ENCODE data around the gene TTC21A.
"Not testable (repeated sequence)": the region's sequence is repeated elsewhere in the genome, so short reads cannot be mapped to it uniquely, and the experiment has no call there.

TTC21A gene, protein sequence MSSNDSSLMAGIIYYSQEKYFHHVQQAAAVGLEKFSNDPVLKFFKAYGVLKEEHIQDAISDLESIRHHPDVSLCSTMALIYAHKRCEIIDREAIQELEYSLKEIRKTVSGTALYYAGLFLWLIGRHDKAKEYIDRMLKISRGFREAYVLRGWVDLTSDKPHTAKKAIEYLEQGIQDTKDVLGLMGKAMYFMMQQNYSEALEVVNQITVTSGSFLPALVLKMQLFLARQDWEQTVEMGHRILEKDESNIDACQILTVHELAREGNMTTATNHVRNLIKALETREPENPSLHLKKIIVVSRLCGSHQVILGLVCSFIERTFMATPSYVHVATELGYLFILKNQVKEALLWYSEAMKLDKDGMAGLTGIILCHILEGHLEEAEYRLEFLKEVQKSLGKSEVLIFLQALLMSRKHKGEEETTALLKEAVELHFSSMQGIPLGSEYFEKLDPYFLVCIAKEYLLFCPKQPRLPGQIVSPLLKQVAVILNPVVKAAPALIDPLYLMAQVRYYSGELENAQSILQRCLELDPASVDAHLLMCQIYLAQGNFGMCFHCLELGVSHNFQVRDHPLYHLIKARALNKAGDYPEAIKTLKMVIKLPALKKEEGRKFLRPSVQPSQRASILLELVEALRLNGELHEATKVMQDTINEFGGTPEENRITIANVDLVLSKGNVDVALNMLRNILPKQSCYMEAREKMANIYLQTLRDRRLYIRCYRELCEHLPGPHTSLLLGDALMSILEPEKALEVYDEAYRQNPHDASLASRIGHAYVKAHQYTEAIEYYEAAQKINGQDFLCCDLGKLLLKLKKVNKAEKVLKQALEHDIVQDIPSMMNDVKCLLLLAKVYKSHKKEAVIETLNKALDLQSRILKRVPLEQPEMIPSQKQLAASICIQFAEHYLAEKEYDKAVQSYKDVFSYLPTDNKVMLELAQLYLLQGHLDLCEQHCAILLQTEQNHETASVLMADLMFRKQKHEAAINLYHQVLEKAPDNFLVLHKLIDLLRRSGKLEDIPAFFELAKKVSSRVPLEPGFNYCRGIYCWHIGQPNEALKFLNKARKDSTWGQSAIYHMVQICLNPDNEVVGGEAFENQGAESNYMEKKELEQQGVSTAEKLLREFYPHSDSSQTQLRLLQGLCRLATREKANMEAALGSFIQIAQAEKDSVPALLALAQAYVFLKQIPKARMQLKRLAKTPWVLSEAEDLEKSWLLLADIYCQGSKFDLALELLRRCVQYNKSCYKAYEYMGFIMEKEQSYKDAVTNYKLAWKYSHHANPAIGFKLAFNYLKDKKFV (N-terminal part only)

DNA sequence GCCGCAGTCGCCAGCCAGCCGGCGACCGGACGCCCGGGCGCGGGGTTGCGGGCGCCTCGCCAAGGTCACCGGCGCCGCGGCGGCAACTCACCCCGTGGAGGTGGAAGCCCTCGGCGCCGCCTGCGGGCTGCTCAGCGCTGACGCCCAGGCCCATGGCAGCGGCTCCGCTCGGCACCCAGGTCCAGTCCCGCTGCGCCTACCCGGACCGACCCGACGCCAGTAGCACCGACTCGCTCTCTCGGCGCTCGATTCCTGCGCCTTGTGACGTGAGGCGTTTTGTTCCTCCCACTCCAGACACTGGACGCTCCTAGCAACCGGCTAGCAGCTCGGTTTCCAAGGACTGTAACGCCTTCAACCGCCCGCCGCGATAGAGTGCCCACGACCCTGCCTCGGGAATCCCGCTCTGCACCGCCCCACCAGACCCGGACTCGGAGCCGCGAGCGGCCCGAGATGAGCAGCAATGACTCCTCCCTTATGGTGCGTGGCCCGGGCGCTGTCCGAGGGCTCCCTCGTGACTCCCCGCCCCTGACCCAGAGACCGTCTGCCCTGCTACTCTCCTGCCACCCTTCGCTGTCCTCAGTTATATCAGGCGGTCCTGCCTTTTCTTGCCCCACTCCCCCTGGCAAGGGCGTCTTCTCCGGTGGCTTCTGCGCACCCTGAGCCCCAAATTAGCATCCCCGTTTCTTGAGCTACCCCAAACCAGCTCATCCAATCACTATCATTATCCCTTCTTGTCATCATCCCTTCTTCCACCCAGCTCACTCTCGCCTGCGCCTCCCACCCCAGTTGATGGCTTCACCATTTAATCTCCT is at the start of gene TTC21A, which contains the start of gene GORASP1:
TSS of gene TTC21A (plus strand) at position 293 of the 812 bp plus-strand sequence. CDS start at position 451, 158 bp downstream.
TSS of gene GORASP1 (minus strand) at position 240 of the 812 bp plus-strand sequence. CDS start at position 154, 86 bp downstream.
- DNase-seq = peak; percentile 77

DNA sequence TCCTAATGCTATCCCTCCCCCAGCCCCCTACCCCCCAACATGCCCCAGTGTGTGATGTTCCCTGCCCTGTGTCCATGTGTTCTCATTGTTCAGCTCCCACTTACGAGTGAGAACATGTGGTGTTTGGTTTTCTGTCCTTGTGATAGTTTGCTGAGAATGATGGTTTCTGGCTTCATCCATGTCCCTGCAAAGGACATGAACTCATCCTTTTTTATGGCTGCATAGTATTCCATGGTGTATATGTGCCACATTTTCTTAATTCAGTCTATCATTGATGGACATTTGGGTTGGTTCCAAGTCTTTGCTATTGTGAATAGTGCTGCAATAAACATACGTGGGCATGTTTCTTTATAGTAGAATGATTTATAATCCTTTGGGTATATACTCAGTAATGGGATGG is 46.3 kb upstream of the TTC21A start:
- not testable (repeated sequence) for DNase-seq

DNA sequence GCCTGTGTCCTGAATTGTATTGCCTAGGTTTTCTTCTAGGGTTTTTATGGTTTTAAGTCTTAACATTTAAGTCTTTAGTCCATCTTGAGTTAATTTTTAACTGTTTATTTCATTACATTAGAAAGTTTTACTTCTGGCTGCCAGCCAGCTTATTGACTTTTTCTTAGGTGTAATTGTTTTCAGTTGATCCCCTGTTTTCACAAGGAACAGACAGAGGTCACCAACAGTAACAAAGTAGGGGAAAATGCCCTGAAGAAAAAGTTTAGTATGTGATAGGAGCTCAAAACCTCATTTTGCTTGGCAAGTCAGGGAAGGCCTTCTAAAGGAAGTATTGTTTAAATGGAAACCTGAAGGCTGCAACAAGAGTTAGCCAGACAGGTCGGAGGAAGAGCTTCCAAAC is 45.3 kb upstream of the TTC21A start:
- DNase-seq = no peak

DNA sequence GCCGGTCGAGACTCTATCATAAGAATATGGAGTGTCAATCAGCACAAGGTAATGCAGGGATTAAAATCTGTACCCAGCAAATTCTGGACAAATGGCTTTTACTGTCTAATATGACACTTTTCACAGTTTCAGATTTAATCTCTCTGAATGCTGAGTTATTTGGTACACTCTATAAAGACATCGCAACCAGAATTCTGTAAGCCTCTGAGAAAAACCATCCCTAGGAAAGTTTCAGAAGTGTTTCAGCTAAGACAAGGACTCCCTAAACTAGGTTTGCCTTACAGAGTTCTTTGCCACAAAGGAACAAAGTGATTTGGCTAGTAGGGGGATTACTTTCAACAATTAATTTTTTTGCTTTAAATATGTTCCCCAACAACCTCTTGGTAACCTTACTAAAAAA is 44.3 kb upstream of the TTC21A start:
- DNase-seq = no peak

DNA sequence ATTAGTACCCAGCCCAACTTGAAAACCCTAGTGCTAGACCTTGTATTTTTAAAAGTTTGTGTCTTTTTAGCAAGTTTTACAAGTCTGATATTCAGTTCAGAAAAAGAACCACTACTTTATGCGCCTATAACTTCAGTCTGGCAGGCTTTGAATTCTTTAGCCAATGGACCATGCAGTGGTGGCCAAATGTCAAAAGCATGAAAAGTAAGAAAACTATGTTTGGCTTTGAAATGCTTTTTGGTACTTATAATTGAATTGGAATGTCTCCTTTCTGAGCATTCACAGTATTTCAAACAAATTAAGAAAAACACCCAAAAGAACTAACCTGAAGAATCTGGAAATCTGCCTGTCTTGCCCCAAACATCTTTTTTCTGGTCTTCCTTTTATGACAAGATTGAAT is 42.8 kb upstream of the TTC21A start:
- DNase-seq = no peak

DNA sequence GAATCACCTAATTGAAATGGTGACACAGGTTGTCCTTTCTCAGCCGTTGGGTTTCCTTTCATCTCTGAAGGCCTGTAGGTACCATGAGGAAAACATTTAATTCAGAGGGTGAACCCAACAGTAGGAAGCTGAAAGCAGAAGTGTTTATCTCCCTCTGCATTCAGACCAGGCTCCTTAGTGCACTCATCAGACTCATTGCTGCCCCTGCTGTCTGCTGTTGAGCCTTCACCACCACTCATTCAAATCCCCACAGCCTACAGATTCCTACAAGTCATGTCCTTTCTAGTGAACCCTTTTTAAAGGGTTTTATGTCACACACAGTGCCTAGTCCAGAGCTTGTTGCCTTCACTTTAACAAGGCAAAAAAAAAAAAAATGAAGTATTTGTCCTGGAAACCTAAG is 42.3 kb upstream of the TTC21A start:
- peak; percentile 30 for DNase-seq

DNA sequence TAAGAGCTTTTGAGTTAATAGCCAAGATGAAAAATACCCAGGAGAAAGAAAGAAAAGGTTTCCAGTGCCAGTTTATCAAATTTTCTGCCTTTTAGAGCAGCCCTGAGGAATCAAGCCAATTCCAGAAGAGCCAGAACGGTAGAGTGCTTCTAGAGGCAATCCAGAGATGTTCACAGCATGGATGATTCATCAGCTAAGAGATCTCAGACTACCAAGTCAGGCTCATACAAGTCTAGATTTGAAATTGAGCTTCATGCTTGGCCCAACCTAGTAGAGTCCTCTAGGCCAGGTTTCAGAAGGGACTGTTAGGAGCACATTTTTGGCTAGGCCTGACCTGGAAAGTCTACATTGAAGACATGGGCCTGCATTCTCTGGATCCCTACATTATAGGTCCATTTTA is 40.2 kb upstream of the TTC21A start:
- DNase-seq = no peak

DNA sequence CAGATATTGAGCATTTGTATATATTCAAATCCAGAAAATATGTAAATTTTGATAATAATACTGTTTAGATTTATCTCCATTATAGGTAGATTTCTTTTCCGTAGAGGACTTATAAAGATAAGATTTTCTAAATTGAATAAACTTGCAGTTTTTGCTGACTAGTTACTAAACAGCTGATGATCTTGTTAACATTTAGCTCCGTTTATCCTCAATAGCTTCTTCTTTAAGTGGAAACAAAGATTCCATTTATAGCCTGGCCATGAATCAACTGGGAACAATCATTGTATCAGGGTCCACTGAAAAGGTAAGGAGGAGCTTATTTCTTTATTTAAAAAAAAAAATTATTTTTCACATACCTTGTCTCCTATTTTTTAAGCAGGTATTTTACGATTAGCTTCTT is 38.9 kb upstream of the TTC21A start:
- no peak for DNase-seq

DNA sequence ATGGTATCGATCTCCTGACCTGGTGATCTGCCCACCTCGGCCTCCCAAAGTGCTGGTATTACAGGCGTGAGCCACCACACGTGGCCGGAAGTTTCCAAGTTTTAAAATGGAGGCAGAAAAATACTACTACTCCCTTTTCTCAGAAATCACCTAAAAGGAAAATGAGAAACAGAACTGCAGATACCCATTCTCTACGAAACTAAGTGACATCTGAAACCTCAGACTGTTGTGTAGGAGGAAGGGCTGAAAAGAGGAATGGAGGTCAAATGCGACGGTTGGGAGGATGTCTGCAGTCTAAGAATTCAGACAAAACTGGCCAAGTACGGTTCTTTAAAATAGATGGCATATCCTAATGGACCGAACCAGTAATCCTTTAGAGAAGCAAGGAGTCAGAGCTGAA is 31.6 kb upstream of the TTC21A start:
- no peak for DNase-seq

DNA sequence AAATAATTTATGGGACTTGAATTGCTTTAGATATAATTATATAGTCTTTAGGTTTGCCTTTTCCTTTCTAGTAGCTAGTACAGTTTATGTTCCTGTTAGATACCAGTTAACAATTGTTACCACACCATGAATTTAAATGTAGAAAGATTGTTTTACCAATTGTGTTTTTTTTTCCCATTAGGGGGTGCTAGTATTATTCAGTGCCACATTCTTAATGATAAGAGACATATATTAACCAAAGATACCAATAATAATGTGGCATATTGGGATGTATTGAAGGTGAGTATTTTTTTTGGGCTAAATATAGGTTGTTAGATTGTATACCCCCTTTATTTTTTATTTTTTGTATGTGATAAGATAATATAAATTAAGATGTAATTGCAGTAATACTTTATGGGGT is 27.9 kb upstream of the TTC21A start:
- DNase-seq = no peak

DNA sequence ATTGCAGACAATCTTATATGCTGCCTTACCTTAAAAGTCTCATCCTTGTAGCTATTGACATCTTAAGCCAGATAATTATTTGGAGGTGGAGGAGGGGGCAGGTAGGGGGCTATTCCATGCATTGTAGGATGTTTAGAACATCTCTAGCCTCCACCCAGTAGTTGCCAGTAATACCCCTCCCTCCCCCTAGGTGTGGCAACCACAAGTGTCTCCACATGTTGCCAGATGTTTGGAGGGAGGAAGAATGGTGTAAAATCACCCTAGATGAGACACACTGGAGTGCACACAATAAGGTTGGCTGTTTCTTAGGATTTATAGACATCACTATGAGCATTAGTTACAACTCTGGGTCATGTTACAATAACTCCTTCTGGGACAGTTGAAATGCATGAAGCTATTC is 27.5 kb upstream of the TTC21A start:
- no peak for DNase-seq

DNA sequence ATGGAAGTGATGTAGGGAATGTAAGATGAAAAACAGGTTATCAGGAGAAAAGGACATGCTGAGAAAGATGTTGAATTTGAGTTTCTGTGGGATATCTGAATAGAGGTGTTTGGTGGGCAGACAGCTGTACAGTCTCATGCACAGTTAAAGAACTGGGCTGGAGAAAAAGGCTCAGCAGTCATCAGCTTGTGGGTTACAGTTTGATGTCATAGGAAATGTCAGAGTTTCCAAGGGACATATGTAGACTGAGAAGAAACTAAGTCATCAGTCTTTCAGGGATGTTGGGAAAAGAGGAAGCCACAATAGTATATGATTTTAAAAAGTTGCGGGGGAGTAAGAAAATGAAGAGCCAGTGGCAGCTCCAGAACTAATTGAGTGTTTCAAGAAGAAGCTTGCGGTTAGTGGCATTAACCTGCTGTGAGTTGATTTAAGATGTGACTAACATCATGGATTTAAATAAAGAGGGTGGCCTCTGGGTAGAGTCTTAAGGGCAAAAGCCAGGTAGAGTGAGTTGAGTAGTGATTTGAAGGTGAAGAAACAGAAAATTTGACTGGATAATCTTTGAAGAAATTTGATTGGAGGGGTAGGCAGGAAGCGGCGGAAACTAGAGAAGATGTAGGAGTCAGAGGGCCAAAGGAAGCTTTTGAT is 24.7 kb upstream of the TTC21A start:
- DNase-seq = no peak

DNA sequence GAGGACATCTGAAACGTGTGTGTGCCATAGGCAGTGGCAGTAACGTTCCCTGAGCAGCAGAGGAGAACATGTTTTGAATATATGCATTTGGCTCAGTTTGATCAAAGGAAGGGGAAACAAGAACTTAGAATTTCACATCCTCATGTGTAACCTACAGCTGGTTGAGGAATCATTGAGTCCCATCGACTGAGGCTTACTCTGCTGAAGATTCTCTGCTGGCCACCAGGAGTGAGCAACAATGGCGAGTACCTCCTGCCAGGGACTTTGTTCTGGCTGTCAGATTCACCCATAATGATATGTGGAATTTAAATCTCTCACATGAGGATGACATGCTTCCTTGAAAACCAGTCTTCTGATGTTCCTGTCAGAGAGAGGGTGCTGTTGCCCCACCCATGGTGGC is 21.3 kb upstream of the TTC21A start:
- DNase-seq = no peak

DNA sequence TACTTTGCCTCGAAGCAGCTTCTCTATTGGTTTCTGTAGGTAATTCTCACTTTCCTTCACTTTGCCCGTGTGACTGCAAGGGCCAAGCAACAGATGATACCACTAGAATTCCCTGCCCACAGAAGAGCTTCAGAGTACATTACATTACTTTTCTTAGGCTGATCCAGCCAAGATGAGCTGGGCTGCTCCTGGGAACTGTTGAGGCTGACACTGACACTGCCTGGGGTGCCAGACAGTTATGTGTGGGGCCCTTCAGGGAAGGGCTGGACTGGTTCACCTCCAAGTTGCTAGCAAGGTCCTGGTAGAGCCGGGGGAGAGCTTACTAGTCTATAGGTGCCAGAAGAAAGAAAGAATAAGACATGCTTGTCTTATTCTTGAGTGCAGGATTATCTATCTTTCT is 19.0 kb upstream of the TTC21A start:
- DNase-seq = no peak

DNA sequence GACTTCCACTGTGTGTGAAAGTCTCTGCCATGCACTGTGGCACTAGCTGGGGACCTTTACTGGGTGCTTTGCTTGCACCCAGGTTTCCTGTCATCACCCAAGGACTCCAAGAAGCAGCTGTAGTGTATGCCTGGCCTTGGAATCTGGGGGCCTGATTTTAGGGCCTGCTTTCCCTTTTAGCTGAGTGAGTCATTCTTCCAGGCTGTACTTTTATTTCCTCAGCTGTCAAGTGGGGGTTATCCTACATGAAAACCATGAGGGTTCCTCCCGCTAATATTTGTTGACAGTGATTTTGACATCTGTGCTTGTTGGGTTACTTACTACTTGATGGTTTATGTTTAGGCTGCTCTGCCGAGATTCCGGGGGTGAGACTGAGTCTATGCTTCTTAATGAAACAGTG is 18.6 kb upstream of the TTC21A start:
- no peak for DNase-seq

DNA sequence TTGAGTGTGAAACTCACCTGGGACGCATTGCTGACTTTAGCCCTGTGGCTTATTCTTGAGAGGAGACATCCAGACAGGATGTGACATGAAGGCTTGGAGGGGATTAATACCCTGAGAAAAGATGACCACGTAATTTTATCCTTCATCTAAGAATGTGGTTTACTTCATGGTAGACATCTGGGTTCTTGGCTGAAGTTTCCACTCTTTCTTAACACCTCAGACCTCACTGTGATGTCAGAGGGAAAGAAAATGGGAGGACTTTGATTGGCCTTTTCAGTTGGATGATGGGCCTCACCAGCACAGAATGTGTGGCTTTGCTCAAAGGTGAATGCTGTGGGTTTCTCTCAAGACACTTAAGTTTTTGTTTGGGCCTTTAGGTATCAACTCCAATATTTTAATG is 16.6 kb upstream of the TTC21A start:
- DNase-seq = no peak

DNA sequence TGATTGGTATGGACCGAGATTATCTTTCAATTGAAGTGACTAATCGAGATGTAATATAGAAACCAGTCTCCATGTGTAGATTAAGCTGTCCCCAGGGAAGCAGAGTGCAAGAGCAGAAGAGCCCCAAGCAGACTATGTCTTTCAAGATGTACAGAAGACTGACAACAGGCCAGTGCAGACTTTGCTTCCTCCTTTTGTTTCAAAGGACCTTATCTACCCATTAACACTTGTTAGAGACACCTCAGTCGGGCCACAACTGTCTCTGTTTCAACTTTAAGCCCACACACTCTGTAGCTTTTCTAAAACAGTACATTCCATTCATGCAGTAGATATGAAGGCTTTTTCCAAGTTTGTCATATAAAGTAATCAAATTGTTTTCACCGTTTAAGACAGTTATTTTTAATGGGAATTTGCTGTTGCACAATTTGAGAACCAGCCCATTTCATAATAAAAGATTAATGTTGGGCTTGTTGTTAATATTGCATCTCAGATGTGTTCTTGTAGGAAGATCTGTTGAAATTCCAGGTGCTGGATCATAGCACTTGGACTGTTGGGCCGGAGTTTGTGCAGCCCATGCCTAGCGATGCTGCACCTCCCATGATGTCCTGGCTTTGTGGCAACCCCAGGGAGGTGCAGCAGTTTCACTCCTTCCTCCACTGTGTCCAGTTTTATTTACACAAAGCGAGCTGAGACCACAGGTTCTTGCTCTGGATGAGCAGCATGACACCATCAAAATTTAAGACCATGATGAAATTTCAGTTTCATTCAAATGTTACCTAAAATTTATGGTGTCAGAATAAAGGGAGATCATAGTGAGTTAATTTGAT is 12.4 kb upstream of the TTC21A start:
- DNase-seq = no peak

DNA sequence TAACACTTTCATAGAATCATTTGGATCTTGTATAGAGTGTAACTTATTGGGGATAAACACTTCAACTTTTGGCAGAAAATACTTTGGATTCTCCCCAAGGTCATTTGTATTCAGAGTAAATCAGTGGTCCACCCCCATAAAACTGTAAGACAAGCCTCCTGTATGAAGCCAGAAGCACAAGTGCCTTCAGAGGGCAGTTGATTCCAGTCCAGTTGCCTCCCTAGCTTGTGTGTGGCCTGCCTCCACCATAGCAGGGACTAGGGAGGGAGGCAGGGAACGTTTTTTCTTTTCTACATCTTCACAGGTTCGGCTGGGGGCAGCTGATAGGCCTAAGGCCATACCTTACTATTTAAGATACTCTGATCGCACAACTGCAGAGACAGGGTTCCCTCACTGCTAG is 11.7 kb upstream of the TTC21A start:
- DNase-seq = no peak

DNA sequence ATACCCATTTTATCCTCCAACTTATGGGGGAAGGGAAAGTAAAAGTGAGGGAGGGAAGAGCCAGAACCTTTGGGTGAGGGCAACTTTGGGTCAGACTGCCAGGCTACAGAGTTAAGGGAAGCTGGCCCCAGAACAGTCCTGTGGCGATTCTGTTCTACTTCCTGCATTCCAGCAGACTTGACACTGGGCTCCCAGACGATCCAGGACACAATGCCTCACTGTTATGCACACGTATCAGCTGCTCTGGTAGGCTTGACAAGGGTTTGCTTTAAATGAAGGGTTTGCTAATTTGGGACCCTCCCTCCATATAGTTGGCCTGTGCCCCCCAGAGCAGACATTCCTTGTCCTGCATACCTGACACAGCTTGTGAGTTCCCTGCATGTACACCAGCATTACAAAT is 10.7 kb upstream of the TTC21A start:
- no peak for DNase-seq

DNA sequence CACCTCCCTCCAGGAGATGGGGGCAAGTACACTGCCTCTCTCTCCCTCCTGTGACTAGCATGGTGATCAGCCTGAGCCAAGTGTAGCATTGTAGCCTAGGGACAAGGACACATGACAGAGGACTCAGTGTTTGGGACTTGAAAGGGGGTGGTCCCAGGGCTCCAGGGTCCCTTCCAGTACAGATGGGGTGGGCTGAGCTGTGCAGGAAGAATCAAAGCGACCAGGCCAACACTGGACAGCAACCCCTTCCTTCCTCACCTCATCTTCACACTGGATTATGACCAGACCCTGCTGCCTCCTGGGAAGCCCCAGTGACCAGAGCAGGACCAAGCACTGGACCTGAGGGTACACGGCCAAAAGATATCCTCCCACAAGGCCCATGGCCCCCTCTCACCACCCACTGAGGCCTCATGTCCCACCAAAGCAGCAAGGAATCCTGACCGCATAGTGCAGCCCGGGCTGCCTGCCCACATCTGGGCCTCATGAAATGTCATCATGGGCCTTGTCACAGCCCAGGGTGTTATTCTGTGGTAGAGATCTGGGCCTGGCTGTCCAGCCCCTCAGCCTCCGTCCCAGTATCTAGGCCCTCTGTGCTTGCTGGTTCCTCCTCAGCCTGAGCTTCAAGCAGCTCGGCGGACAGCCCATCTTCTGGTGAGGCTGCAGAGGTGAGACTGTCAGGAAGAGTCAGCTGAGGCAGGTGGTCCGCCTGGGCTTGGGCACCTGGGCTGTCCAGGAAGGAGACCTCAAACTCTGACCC is 9.6 kb upstream of the TTC21A start:
- no peak for DNase-seq

All from CD4-positive, alpha-beta T cell treated with Interleukin-10 for 1 hour (primary cell).